DMS114 treated with DMSO at 0.1 percent for 48 hours (cell line): Measurements from ENCODE around the gene SMIM1.

Source experiments
- DNase-seq: peaks from one replicate; lab custom pipeline; 2025; ENCODE audit not compliant: unreplicated experiment; lab: John Stamatoyannopoulos, UW

The SMIM1 gene

DNA sequence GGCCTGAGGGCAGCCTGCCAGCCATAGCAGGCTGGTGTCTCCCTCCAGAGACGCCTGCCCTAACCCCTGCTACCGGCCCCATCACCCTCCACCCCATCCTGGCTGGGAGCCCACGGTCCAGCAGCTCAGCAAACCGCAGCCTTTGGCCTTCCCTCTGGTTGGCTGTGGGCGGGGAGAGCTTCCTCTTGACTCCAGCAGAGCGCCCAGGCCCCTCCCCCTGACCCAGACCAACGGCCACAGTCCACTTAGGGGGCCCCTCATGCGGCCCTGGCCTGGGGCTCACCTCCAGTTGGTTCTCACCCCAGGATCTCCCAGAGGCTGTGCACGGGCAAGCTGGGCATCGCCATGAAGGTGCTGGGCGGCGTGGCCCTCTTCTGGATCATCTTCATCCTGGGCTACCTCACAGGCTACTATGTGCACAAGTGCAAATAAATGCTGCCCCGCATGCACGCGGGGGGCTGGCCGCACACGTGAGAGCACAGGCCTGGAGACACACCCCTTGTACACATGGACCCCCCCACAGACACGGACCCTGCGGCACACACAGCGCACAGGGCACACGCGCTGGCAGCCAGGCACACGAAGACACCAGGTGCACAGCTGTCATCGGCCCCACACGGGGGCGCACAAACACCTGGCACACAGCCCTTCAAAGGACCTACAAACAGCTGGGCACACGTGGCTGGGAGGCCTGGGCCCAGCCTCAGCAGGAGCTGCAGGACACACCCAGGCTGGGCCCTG, 3.1 kb downstream of the SMIM1 start:
- DNase-seq = no peak

DNA sequence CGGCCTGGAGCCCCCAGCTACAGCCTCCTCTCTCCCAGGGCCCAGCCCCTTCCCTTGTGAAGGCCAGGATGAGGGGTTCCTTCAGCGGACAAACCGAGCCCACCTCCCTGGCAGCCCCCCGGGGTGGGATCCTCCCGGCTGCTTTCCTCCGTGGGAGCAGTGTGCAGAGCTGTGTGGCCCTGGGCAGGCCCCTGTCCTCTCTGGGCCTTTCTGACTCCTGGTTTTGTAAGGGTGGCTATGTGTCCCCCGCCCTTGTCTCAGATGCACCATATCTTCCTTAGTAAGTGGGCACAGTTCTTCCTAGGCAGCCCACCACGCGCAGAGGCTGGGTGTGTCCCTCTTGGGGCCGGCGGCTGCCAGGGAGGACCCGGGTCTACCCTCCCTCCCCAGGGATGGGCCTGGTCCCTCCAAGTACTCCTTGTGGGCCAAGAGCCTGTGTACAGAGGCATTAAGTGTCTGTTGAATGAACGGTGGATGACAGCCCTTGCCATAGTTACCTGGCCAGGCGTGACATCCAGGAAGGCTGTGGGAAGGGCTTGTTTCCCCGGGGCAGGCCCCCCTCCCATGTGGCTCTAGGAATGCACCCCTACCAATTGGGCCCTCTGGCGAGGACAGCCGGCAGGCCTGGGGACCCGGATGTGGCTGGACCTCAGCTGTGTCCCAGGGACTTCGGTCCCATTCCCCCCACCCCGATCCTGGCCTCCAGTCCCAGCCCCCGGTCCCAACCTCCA, 3.8 kb downstream of the SMIM1 start:
- no peak for DNase-seq

GRCh38 chr1:3777078-3777547, 4.6 kb downstream of the SMIM1 start:
- no peak for DNase-seq

- no peak for DNase-seq
Measured at GRCh38 chr1:3777647-3778589, 5.4 kb downstream of the SMIM1 start.

DNA sequence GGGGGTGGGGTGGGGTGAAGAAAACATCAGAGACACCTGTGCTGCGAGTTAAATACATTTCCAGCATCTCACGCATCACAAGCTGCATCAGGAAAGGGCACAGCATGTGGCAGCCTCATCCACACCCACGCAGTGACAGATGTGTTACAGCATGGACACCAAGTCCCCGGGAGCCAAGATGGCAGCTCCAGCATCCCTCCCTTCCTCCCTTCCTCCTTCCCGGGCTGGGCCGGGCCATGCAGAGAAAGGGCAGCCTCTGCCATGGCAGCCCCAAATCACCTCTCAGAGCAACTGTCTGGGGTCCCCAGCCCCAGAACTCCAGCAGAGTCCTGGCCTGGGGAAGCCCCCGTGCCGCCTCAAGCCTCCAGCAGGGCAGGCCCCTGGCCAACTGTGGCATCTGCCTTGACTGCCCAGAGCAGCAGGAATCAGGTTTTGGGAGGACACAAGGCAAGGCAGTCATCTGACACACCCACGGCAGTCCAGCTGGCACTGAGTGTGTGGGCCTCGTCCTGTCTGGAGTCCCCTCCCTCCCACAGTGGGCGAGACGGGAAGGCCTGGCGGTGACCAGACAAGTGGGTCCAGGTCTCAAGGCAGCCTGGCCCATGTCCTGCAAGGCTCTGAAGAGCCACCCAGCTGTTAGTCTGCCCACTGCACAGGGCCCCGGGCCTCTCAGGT, 6.2 kb downstream of the SMIM1 start:
- DNase-seq = no peak

GRCh38 chr1:3779265-3779911, 6.8 kb downstream of the SMIM1 start:
- no peak for DNase-seq

GRCh38 chr1:3779912-3780416, 7.4 kb downstream of the SMIM1 start:
- no peak for DNase-seq

DNA sequence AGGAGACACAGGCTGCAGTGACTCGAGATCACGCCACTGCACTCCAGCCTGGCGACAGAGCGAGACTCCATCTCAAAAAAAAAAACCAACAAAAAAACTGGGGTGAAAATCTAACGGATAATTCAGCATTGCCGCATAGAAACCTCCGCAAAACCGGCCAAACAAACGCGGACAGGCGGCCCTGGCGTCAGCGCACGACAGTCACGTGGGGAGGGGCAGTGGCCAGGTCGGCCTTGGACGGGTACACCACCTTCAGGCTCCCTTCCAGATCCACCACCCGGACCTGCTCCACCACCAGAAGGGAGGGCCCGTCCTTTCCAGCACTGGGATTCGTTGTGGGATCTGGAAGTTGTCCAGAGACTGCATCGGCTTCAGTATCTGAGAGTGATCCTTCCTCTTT, 8.4 kb downstream of the SMIM1 start:
- DNase-seq = no peak

GRCh38 chr1:3783651-3784474, 11.3 kb downstream of the SMIM1 start:
- DNase-seq = no peak

DNA sequence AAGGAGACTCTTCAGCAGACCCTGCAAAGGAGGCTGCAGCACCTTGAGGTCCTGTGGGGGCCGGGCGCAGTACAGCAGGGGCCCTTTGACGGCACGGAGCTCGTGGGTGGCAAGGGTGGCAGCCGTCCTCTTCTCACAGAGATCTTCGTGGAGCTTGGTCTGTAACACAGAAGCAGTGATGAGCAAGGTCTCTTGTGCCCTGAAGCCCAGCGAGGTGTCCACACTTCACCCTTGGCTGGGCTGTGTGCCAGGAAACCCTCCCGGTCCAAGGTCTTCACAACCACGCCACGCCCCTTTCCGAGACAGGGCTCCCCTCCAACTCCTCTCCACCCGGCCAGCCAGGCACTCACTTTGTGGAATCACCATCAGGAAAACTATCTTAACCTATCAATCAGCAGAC, 12.5 kb downstream of the SMIM1 start:
- DNase-seq = no peak

GRCh38 chr1:3785456-3786157, 13.1 kb downstream of the SMIM1 start:
- no peak for DNase-seq

- DNase-seq = no peak
Measured at GRCh38 chr1:3786468-3787348, 14.2 kb downstream of the SMIM1 start.

DNA sequence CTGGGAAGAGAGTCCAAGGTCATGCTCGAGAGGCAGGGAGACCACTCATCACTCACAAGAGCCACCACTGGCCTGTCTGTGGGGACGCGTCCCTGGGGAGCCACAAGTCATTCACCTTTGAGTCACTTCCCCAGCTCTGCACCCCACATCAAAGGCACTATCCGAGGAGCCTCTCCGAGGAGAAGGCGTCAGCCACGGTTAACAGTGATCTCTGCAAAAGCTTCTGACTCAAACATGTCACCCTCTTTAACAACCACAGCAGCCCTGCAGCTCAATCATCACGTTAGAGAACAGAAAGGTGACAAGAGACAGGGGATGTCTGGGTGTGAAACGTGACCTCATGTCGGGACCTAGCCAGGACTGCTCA, 14.8 kb downstream of the SMIM1 start:
- DNase-seq = no peak

DNA sequence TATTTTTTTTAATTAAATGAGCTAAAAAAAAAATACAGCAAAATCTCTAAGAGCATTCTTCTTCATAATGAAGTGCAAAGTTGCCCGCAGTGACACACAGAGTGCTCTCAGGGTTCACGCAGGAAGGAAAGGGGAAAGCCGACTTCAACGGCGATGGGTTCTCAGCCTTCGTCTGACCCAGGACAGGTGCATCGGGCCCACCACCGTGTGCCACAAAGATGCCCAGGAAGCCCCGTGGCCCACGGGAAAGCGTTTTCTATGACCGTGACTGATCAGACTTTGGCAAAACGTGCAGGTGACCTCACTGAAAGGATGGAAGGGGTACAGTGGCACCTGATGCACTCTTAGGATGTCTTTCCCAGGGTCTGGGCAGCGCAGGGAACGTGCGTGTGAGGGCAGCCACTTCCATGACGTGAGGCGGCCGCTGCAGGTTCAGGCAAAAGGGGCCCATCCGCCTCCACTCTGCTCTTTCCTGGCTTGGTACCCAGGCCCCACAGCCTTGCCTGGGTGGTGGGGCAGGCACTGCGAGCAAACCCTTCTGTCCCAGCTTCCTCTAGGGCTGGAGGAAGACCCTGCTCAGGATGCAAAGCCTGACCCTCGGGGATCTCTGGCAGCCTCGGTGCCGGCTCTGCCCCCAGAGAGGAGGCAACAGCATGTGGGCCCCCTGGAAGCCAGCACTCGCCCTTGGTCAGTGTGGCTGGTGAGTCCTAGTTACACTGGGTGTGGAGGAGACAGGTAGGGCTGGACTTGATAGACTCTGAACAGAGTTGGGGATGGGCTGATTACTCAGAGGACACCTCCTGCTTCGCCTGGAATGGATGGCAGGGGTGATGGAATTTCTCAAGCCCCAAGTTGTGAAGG, 15.4 kb downstream of the SMIM1 start:
- no peak for DNase-seq

- DNase-seq = no peak
Measured at GRCh38 chr1:3788756-3789420, 16.3 kb downstream of the SMIM1 start.
